HEK293T (cell line): ENCODE measurements around the gene RAB3IL1.

Experiments used
- ARNT ChIP-seq: fragments of 450-650 bp; IDR thresholded peaks from 2 replicates; pipeline ENCODE4 v1.6.1; 2017; ENCODE audit warnings: mild to moderate bottlenecking
- BHLHE40 ChIP-seq: fragments of 450-650 bp; IDR thresholded peaks from 2 replicates; pipeline ENCODE4 v1.6.1; 2016; ENCODE audit warnings: mild to moderate bottlenecking, moderate library complexity, borderline replicate concordance
- ELF4 ChIP-seq: fragments of 450-650 bp; IDR thresholded peaks from 2 replicates; pipeline ENCODE4 v1.6.1; 2017; ENCODE audit warnings: antibody characterized with exemption
- FOXA1 ChIP-seq: fragments of 450-650 bp; IDR thresholded peaks from 2 replicates; pipeline ENCODE4 v1.6.1; 2016; ENCODE audit warnings: mild to moderate bottlenecking
- FOXK2 ChIP-seq: fragments of 450-650 bp; IDR thresholded peaks from 2 replicates; pipeline ENCODE4 v1.6.1; 2016; ENCODE audit warnings: mild to moderate bottlenecking
- FOXM1 ChIP-seq: fragments of 450-650 bp; IDR thresholded peaks from 2 replicates; pipeline ENCODE4 v1.6.1; 2017; ENCODE audit warnings: mild to moderate bottlenecking, borderline replicate concordance
- HDGF ChIP-seq: fragments of 450-650 bp; IDR thresholded peaks from 2 replicates; pipeline ENCODE4 v1.6.1; 2017; ENCODE audit warnings: antibody characterized with exemption, borderline replicate concordance
- L3MBTL2 ChIP-seq: fragments of 450-650 bp; conservative IDR thresholded peaks from 2 replicates; pipeline ENCODE4 v1.6.1; 2016; ENCODE audit warnings: mild to moderate bottlenecking
- LEF1 ChIP-seq: fragments of 450-650 bp; IDR thresholded peaks from 2 replicates; pipeline ENCODE4 v1.6.1; 2017; ENCODE audit warnings: mild to moderate bottlenecking, borderline replicate concordance
- SUZ12 ChIP-seq: fragments of 450-650 bp; IDR thresholded peaks from 2 replicates; pipeline ENCODE4 v1.6.1; 2016; ENCODE audit warnings: mild to moderate bottlenecking
- TF ChIP-seq, protein P1 (sequence below): fragments of 450-650 bp; IDR thresholded peaks from 2 replicates; pipeline ENCODE4 v1.6.1; 2016

DNA sequence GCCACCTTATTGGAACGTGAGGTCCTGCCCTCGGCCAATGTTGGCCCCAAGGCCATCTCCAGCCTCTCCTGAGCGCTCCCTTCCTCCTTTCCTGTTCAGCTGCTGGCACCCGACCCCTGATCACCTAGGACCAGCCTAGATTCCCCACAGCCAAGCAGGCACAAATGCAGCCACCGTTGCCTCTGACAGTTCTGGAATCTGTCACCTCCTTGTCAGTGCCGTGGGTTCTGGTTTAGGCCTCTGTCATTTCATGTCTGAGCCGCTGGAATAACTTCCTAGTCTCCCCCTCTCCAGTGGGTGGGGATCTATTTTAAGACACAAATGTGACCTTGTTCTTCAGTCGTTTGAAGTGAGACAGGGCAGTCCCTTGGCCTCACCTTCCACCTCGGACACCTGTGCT, 55.7 kb downstream of the RAB3IL1 start:
- TF ChIP-seq ELF4, result no peak
- TF ChIP-seq FOXA1, result no peak
- no peak for TF ChIP-seq ARNT
- TF ChIP-seq BHLHE40, result no peak
- no peak for TF ChIP-seq SUZ12
- no peak for TF ChIP-seq L3MBTL2
- TF ChIP-seq, protein P1, sequence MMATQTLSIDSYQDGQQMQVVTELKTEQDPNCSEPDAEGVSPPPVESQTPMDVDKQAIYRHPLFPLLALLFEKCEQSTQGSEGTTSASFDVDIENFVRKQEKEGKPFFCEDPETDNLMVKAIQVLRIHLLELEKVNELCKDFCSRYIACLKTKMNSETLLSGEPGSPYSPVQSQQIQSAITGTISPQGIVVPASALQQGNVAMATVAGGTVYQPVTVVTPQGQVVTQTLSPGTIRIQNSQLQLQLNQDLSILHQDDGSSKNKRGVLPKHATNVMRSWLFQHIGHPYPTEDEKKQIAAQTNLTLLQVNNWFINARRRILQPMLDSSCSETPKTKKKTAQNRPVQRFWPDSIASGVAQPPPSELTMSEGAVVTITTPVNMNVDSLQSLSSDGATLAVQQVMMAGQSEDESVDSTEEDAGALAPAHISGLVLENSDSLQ, result no peak
- no peak for TF ChIP-seq FOXM1
- TF ChIP-seq LEF1, result no peak
- no peak for TF ChIP-seq HDGF
- TF ChIP-seq FOXK2, result no peak
